Measurements from ENCODE around the gene RNU4-1. TPM values are rescaled to one million over a fixed set of nuclear protein-coding genes. Genes with fewer than 3 reads are reported as not detected.

RNU4-1 gene
- total RNA-seq, 3 donors from 2014 or later (not counting 1 experiment from before 2014, with no cell fraction given), result 768 to 1,610 (median 1,101) TPM

DNA sequence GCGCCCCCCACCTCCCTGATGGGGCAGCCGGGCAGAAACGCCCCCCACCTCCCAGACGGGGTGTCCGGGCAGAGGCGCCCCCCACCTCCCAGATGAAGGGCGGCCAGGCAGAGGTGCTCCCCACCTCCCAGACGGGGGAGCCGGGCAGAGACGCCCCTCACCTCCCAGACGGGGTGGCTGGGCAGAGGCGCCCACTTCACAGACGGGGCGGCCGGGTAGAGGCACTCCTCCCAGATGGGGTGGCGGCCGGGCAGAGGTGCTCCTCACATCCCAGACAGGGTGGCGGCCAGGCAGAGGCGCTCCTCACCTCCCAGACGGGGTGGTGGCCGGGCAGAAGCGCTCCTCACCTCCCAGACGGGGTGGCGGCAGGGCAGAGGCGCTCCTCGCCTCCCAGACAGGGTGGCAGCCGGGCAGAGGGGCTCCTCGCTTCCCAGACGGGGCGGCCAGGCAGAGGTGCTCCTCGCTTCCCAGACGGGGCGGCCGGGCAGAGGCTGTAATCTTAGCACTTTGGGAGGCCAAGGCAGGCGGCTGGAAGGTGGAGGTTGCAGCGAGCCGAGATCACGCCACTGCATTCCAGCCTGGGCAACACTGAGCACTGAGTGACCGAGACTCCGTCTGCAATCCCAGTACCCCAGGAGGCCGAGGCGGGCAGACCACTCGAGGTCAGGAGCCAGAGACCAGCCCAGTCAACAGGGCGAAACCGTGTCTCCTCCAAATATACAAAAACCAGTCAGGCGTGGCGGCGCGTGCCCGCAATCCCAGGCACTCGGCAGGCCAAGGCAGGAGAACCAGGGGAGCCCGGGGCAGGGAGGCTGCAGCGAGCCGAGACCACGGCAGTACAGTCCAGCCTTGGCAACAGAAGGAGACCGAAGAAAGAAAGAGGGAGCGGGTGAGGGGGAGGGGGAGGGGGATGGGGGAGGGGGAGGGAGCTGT, 14.6 kb downstream of the RNU4-1 start:
- TF ChIP-seq, protein P1, sequence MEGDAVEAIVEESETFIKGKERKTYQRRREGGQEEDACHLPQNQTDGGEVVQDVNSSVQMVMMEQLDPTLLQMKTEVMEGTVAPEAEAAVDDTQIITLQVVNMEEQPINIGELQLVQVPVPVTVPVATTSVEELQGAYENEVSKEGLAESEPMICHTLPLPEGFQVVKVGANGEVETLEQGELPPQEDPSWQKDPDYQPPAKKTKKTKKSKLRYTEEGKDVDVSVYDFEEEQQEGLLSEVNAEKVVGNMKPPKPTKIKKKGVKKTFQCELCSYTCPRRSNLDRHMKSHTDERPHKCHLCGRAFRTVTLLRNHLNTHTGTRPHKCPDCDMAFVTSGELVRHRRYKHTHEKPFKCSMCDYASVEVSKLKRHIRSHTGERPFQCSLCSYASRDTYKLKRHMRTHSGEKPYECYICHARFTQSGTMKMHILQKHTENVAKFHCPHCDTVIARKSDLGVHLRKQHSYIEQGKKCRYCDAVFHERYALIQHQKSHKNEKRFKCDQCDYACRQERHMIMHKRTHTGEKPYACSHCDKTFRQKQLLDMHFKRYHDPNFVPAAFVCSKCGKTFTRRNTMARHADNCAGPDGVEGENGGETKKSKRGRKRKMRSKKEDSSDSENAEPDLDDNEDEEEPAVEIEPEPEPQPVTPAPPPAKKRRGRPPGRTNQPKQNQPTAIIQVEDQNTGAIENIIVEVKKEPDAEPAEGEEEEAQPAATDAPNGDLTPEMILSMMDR (IDR thresholded peaks at IDR 0.05), result no peak
- 93% methylated on average over 55 of the region's 57 CpGs for WGBS (ENCODE audit: insufficient coverage)
- H3K4me1 ChIP-seq (ENCODE audit: control insufficient read depth, insufficient read depth, low read length), result no peaks in the 10 kb centered on the region
- ATAC-seq, result no peak
- intact Hi-C loops (cut with micrococcal nuclease), result no loop called here
- H3K9me3 Mint-ChIP-seq, result no peaks in the 10 kb centered on the region
- H3K36me3 ChIP-seq (ENCODE audit: control insufficient read depth, insufficient read depth, low read length), result no peaks in the 10 kb centered on the region
- H3K36me3 Mint-ChIP-seq, result no peaks in the 10 kb centered on the region
- H3K27me3 ChIP-seq (ENCODE audit: control insufficient read depth, insufficient read depth, low read length), result no peaks in the 10 kb centered on the region
- H3K4me3 ChIP-seq (ENCODE audit: low read length), result no peak overlapping the region
- H3K4me3 Mint-ChIP-seq, result no peak overlapping the region
- H3K9me3 ChIP-seq (ENCODE audit: control insufficient read depth, insufficient read depth, low read length), result no peaks in the 10 kb centered on the region
- DNase-seq, result no peak
- H3K27me3 Mint-ChIP-seq (ENCODE audit: low read depth in 2 of 2), result no peaks in the 10 kb centered on the region
- no peak overlapping the region for H3K27ac Mint-ChIP-seq
- H3K4me1 Mint-ChIP-seq, result no peaks in the 10 kb centered on the region
- no peak overlapping the region for H3K27ac ChIP-seq (ENCODE audit: low read length)

DNA sequence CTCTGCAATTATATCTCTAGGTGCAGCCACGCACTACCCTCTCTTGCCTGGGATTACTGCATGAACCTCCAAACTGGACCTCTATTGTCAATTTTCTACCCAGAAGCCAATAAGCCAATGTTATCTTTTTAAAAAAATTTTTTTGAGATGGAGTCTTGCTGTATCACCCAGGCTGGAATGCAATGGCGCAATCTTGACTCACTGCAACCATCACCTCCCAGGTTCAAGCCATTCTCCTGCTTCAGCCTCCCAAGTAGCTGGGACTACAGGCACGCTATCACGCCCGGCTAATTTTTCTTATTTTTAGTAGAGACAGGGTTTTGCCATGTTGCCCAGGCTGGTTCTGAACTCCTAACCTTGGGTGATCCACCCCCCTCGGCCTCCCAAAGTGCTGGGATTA, 16.3 kb downstream of the RNU4-1 start:
- H3K4me3 Mint-ChIP-seq, result no peak overlapping the region
- Histone ChIP-seq H3K36me3 (ENCODE audit: control insufficient read depth, insufficient read depth, low read length) (no peaks in the 10 kb centered on the region), H3K9me3 (ENCODE audit: control insufficient read depth, insufficient read depth, low read length) (no peaks in the 10 kb centered on the region), H3K4me1 (ENCODE audit: control insufficient read depth, insufficient read depth, low read length) (no peaks in the 10 kb centered on the region), H3K27ac (ENCODE audit: low read length) (no peak overlapping the region), H3K27me3 (ENCODE audit: control insufficient read depth, insufficient read depth, low read length) (no peaks in the 10 kb centered on the region), H3K4me3 (ENCODE audit: low read length) (no peak overlapping the region)
- 98% methylated on average over 5 of the region's 6 CpGs for WGBS (ENCODE audit: insufficient coverage)
- no peaks in the 10 kb centered on the region for H3K9me3 Mint-ChIP-seq
- H3K27me3 Mint-ChIP-seq (ENCODE audit: low read depth in 2 of 2), result no peaks in the 10 kb centered on the region
- H3K36me3 Mint-ChIP-seq, result no peaks in the 10 kb centered on the region
- H3K27ac Mint-ChIP-seq, result no peak overlapping the region
- TF ChIP-seq, protein P1 (IDR thresholded peaks at IDR 0.05), result no peak
- ATAC-seq (no peak), DNase-seq (no peak)
- no peaks in the 10 kb centered on the region for H3K4me1 Mint-ChIP-seq
- intact Hi-C loops (cut with micrococcal nuclease), result no loop called here

DNA sequence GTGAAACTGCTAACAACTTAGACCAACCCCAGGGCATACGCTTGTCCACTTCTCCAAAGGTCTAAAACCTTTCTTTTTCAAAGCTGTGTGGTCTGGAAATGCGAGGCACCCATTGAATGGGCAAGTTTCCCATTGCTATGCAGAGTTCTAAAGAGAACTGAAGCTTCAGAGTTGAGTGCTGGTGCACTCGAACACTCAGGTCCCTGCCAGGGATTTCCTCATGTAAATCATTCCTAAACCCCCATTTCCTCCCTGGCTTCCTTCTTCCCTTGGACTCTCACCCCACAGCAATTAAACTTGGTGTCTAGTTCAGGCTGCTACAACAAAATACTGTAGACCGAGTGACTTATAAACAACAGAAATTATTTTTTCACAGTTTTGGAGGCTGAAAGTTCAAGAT, 25.3 kb downstream of the RNU4-1 start:
- peaks cover 2% of the 10 kb centered on the region for H3K36me3 Mint-ChIP-seq
- no peak for DNase-seq
- peaks cover 27 to 28% of the 10 kb centered on the region in 2 donors for H3K4me1 Mint-ChIP-seq
- no peak for ATAC-seq
- H3K4me3 Mint-ChIP-seq, result no peak overlapping the region
- H3K9me3 Mint-ChIP-seq, result no peaks in the 10 kb centered on the region
- Histone ChIP-seq H3K27me3 (ENCODE audit: control insufficient read depth, insufficient read depth, low read length) (no peaks in the 10 kb centered on the region), H3K4me1 (ENCODE audit: control insufficient read depth, insufficient read depth, low read length) (peaks cover 28% of the 10 kb centered on the region), H3K9me3 (ENCODE audit: control insufficient read depth, insufficient read depth, low read length) (no peaks in the 10 kb centered on the region), H3K27ac (ENCODE audit: low read length) (no peak overlapping the region), H3K4me3 (ENCODE audit: low read length) (no peak overlapping the region), H3K36me3 (ENCODE audit: control insufficient read depth, insufficient read depth, low read length) (no peaks in the 10 kb centered on the region)
- 58% methylated on average over 4 of the region's 4 CpGs for WGBS (ENCODE audit: insufficient coverage)
- intact Hi-C loops (cut with micrococcal nuclease), result no loop called here
- TF ChIP-seq, protein P1 (IDR thresholded peaks at IDR 0.05), result no peak
- H3K27ac Mint-ChIP-seq, result no peak overlapping the region
- no peaks in the 10 kb centered on the region for H3K27me3 Mint-ChIP-seq (ENCODE audit: low read depth in 2 of 2)

All from natural killer cell (primary cell).